HepG2 (cell line): ENCODE results near the gene GAS2. TPM values are rescaled to one million over a fixed set of nuclear protein-coding genes. Genes with fewer than 3 reads are reported as not detected.

ENCODE experiments used
- ELF1 ChIP-seq: sonication (generic); formaldehyde crosslinking; IDR thresholded peaks from 2 replicates; pipeline ENCODE4 v1.4.0; 2020; ENCODE audit warnings: missing genetic modification reagents
- FOXK2 ChIP-seq: fragments of 450-650 bp; IDR thresholded peaks from 2 replicates; pipeline ENCODE4 v1.6.1; 2016
- FOXM1 ChIP-seq: sonication (generic); formaldehyde crosslinking; IDR thresholded peaks from 2 replicates; pipeline ENCODE4 v1.5.0; 2020; ENCODE audit warnings: missing genetic modification reagents
- GATAD2A ChIP-seq: IDR thresholded peaks from 2 replicates; pipeline ENCODE4 v1.6.1; 2016
- MAFF ChIP-seq: IDR thresholded peaks from 2 replicates; pipeline ENCODE4 v1.6.1; 2011; ENCODE audit warnings: low read depth, low read length, improper control_type of control experiment
- ONECUT2 ChIP-seq: sonication (generic); formaldehyde crosslinking; IDR thresholded peaks from 2 replicates; pipeline ENCODE4 v1.4.0; 2020; ENCODE audit warnings: missing genetic modification reagents
- SALL1 ChIP-seq: sonication (generic); formaldehyde crosslinking; IDR thresholded peaks from 2 replicates; pipeline ENCODE4 v1.8.0; 2022; ENCODE audit warnings: mild to moderate bottlenecking, missing genetic modification reagents
- SNRNP70 ChIP-seq: fragments of 200-400 bp; formaldehyde crosslinking; IDR thresholded peaks from 2 replicates; pipeline ENCODE4 v1.6.1; 2017; ENCODE audit warnings: mild to moderate bottlenecking, low read depth, low read length, moderate library complexity
- SRSF1 ChIP-seq: fragments of 200-400 bp; formaldehyde crosslinking; optimal IDR thresholded peaks from 2 replicates; pipeline ENCODE3; 2017; ENCODE audit warnings: mild to moderate bottlenecking, low read depth, low read length, moderate library complexity
- SRSF4 ChIP-seq: fragments of 200-400 bp; formaldehyde crosslinking; IDR thresholded peaks from one replicate; pipeline ENCODE4 v1.6.1; 2018; ENCODE audit warnings: mild to moderate bottlenecking, low read depth, low read length, moderate library complexity; ENCODE audit not compliant: poor library complexity, severe bottlenecking
- TRIM24 ChIP-seq: sonication (generic); formaldehyde crosslinking; IDR thresholded peaks from 2 replicates; pipeline ENCODE4 v1.8.0; 2022; ENCODE audit warnings: mild to moderate bottlenecking, missing genetic modification reagents
- ZBTB21 ChIP-seq: sonication (generic); formaldehyde crosslinking; IDR thresholded peaks from 2 replicates; pipeline ENCODE4 v1.4.0; 2020; ENCODE audit warnings: missing genetic modification reagents
- ZIK1 ChIP-seq: sonication (generic); formaldehyde crosslinking; IDR thresholded peaks from 2 replicates; pipeline ENCODE4 v1.5.0; 2020; ENCODE audit warnings: mild to moderate bottlenecking, low read depth, missing genetic modification reagents, borderline replicate concordance
- ZKSCAN1 ChIP-seq: fragments of 150-350 bp; IDR thresholded peaks from 2 replicates; pipeline ENCODE4 v1.6.1; 2014; ENCODE audit warnings: low read length
- ZMYM2 ChIP-seq: sonication (generic); formaldehyde crosslinking; IDR thresholded peaks from 2 replicates; pipeline ENCODE4 v1.8.0; 2022; ENCODE audit warnings: mild to moderate bottlenecking, missing genetic modification reagents
- ZNF33A ChIP-seq: sonication (generic); formaldehyde crosslinking; IDR thresholded peaks from 2 replicates; pipeline ENCODE4 v1.5.1; 2020; ENCODE audit warnings: missing genetic modification reagents, mild to moderate bottlenecking, moderate library complexity, borderline replicate concordance
- ZNF773 ChIP-seq: sonication (generic); formaldehyde crosslinking; IDR thresholded peaks from 2 replicates; pipeline ENCODE4 v1.4.0; 2020; ENCODE audit warnings: missing genetic modification reagents, borderline replicate concordance
- ZNF816 ChIP-seq: sonication (generic); formaldehyde crosslinking; IDR thresholded peaks from 2 replicates; pipeline ENCODE4 v1.8.0; 2022; ENCODE audit warnings: missing genetic modification reagents, mild to moderate bottlenecking, borderline replicate concordance
- polyA plus RNA-seq, 8 experiments: library from polyadenylated mRNA; depleted of rRNA in 3 of 8; stranded (reverse) in 7 of 8; unstranded in 1 of 8; fragments of >200 nt; fragmentation: Illumina TruSeq in 4 of 8; extraction: Trizol in 4 of 8; gene quantifications; 2 replicates each; pipeline versions ENCODE4 v1.2.1 to v1.2.3, GENCODE V29; 2011 to 2016; ENCODE audit warnings: low read depth in 4 of 8, missing spikeins in 1 of 8, mixed read lengths in 1 of 8; ENCODE audit not compliant: insufficient read depth in 1 of 8
- total RNA-seq, 5 experiments: library from RNA; depleted of rRNA; stranded (reverse); fragments of >200 nt; fragmentation: Illumina TruSeq; extraction: Trizol; gene quantifications; 2 replicates each; pipeline ENCODE4 v1.2.3, GENCODE V29; 2016; ENCODE audit warnings: low read depth in 1 of 5
- TF ChIP-seq, protein P1 (sequence below): sonication (generic); formaldehyde crosslinking; IDR thresholded peaks from 2 replicates; pipeline ENCODE4 v1.4.0; 2020; ENCODE audit warnings: missing genetic modification reagents, mild to moderate bottlenecking, borderline replicate concordance
- TF ChIP-seq, protein P2 (sequence below): sonication (generic); formaldehyde crosslinking; IDR thresholded peaks from 2 replicates; pipeline ENCODE4 v1.5.0; 2020; ENCODE audit warnings: missing genetic modification reagents
- TF ChIP-seq, protein P3 (sequence below): sonication (generic); formaldehyde crosslinking; IDR thresholded peaks from 2 replicates; pipeline ENCODE4 v1.4.0; 2020; ENCODE audit warnings: mild to moderate bottlenecking, missing genetic modification reagents
- TF ChIP-seq, protein P4 (sequence below): IDR thresholded peaks from 2 replicates; pipeline ENCODE4 v1.6.1; 2012; ENCODE audit warnings: low read length, improper control_type of control experiment
- TF ChIP-seq, protein P5 (sequence below): IDR thresholded peaks from 2 replicates; pipeline ENCODE4 v1.6.1; 2016

Gene GAS2
- total and polyA plus RNA-seq, 2 of the 13 experiments (the other 11 are each of a cell fraction or from before 2014, with no cell fraction given), result 26.0 to 85.1 TPM

DNA sequence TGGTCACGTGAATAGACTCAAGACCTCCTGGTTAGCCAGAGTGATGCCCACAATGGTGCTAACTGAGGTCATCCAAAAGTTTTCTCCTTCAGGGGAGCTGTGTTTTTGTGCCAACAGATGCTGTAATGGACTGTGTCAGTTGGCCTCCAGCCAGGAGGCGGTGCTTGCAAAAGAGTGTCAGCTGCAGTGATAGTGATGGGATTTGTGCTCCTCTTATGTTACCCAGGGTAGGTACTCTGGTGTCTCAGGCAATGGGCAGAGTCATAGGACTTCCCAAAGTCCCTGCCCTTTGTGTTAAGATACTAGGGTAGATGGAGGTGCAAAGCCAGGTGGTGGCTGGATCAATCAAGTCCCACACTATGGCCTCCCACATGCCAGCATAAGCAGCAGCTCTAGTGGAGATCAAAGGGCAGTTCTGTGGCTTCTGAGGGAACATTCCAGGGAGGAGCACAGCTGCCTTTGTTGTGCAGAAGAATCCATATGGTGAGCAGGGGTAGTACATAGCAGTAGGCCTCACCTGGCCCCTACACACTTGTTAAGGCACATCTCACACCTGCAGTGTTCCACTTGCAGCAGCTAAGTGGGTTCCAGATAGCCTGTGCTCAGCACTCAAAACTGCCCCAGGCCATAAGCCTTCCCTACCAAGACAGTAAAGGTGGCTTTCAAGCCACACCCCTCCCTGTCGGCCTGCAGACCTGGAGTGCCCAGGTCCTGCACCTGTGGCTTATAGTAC, 31.3 kb upstream of the GAS2 start (continued):
- TF ChIP-seq, protein P1, sequence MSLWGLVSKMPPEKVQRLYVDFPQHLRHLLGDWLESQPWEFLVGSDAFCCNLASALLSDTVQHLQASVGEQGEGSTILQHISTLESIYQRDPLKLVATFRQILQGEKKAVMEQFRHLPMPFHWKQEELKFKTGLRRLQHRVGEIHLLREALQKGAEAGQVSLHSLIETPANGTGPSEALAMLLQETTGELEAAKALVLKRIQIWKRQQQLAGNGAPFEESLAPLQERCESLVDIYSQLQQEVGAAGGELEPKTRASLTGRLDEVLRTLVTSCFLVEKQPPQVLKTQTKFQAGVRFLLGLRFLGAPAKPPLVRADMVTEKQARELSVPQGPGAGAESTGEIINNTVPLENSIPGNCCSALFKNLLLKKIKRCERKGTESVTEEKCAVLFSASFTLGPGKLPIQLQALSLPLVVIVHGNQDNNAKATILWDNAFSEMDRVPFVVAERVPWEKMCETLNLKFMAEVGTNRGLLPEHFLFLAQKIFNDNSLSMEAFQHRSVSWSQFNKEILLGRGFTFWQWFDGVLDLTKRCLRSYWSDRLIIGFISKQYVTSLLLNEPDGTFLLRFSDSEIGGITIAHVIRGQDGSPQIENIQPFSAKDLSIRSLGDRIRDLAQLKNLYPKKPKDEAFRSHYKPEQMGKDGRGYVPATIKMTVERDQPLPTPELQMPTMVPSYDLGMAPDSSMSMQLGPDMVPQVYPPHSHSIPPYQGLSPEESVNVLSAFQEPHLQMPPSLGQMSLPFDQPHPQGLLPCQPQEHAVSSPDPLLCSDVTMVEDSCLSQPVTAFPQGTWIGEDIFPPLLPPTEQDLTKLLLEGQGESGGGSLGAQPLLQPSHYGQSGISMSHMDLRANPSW (CRISPR knock-in tag), result no peak
- TF ChIP-seq, protein P2, sequence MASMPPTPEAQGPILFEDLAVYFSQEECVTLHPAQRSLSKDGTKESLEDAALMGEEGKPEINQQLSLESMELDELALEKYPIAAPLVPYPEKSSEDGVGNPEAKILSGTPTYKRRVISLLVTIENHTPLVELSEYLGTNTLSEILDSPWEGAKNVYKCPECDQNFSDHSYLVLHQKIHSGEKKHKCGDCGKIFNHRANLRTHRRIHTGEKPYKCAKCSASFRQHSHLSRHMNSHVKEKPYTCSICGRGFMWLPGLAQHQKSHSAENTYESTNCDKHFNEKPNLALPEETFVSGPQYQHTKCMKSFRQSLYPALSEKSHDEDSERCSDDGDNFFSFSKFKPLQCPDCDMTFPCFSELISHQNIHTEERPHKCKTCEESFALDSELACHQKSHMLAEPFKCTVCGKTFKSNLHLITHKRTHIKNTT (CRISPR knock-in tag), result no peak
- TF ChIP-seq SRSF1 (no peak), ONECUT2 (CRISPR knock-in tag) (peak; percentile 69), ZNF816 (no peak), ZMYM2 (CRISPR knock-in tag) (no peak), SRSF4 (no peak), ZNF773 (CRISPR knock-in tag) (no peak), MAFF (no peak), ZKSCAN1 (no peak), FOXM1 (CRISPR knock-in tag) (no peak), SNRNP70 (no peak), ZBTB21 (CRISPR knock-in tag) (no peak), GATAD2A (CRISPR knock-in tag) (peak; percentile 86), ZIK1 (CRISPR knock-in tag) (no peak), SALL1 (CRISPR knock-in tag) (peak; percentile 87), FOXK2 (peak; percentile 72; the same call in 1 of the 2 replicates), ZNF33A (CRISPR knock-in tag) (no peak), ELF1 (CRISPR knock-in tag) (no peak), TRIM24 (CRISPR knock-in tag) (no peak)
- TF ChIP-seq, protein P3, sequence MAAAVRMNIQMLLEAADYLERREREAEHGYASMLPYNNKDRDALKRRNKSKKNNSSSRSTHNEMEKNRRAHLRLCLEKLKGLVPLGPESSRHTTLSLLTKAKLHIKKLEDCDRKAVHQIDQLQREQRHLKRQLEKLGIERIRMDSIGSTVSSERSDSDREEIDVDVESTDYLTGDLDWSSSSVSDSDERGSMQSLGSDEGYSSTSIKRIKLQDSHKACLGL, result no peak
- TF ChIP-seq, protein P4, sequence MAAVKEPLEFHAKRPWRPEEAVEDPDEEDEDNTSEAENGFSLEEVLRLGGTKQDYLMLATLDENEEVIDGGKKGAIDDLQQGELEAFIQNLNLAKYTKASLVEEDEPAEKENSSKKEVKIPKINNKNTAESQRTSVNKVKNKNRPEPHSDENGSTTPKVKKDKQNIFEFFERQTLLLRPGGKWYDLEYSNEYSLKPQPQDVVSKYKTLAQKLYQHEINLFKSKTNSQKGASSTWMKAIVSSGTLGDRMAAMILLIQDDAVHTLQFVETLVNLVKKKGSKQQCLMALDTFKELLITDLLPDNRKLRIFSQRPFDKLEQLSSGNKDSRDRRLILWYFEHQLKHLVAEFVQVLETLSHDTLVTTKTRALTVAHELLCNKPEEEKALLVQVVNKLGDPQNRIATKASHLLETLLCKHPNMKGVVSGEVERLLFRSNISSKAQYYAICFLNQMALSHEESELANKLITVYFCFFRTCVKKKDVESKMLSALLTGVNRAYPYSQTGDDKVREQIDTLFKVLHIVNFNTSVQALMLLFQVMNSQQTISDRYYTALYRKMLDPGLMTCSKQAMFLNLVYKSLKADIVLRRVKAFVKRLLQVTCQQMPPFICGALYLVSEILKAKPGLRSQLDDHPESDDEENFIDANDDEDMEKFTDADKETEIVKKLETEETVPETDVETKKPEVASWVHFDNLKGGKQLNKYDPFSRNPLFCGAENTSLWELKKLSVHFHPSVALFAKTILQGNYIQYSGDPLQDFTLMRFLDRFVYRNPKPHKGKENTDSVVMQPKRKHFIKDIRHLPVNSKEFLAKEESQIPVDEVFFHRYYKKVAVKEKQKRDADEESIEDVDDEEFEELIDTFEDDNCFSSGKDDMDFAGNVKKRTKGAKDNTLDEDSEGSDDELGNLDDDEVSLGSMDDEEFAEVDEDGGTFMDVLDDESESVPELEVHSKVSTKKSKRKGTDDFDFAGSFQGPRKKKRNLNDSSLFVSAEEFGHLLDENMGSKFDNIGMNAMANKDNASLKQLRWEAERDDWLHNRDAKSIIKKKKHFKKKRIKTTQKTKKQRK, result no peak
- TF ChIP-seq, protein P5, sequence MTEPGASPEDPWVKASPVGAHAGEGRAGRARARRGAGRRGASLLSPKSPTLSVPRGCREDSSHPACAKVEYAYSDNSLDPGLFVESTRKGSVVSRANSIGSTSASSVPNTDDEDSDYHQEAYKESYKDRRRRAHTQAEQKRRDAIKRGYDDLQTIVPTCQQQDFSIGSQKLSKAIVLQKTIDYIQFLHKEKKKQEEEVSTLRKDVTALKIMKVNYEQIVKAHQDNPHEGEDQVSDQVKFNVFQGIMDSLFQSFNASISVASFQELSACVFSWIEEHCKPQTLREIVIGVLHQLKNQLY (CRISPR knock-in tag), result 0 out of 2 replicates have a peak, but pooled peaks have one; percentile 18
